HK-2 (cell line): ENCODE measurements around the gene SEC63.
"Not testable (repeated sequence)": the region's sequence is repeated elsewhere in the genome, so short reads cannot be mapped to it uniquely, and the experiment has no call there.

ENCODE experiments used
- DNase-seq: peaks from one replicate; pipeline ENCODE4 v3.0.0-alpha.2; 2018; ENCODE audit not compliant: unreplicated experiment

SEC63 gene

DNA sequence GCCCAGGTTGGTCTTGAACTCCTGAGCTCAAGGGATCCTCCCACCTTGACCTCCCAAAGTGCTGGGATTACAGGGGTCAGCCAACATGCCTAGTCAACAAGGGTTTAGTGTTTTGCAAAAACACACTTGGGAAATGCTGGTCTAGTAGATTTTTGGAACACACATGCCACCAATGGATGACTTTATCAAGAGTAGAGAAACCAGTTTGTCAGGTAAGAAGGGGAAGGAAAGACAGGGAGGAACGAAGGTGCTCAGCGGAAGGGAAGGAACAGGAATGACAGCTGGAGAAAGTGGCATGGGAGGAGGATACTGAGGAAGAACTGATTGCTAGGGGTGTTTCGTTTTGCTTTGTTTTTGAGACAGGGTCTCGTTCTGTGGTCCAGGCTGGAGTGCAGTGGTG lies 15.6 kb upstream of the SEC63 start:
- DNase-seq, result no peak

DNA sequence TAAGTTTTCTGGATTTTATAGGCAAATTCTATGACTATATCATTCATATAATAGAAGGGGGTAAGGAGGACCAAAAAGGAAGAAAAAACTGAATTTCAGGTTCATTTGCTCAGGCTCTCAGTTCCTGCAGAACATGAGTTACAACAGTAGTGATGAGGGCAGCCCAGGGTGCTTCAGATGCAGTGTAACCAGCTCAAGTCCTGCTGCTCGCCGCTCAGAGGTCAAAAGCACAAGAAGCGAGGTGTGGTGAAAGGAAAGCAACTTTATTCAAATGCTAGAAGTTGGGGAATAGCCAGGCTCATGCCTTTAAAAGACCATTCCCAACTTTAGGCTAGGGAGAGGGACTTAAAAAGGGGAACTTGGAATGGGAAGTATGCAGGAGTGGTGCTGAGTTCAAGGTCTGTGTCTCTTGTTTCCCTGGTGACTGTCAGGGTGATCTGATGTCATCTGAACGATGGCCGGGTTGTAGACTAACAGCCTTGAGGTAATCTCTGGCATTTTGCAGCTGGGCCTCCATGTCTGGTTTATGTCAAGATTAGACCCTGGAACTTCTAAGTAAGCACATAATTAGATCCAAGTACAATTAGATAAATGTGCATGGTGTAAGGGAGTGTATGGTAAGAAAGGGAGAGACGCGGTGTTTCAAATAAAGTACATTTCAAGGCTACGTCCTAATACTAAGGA lies 14.5 kb upstream of the SEC63 start:
- no peak for DNase-seq

DNA sequence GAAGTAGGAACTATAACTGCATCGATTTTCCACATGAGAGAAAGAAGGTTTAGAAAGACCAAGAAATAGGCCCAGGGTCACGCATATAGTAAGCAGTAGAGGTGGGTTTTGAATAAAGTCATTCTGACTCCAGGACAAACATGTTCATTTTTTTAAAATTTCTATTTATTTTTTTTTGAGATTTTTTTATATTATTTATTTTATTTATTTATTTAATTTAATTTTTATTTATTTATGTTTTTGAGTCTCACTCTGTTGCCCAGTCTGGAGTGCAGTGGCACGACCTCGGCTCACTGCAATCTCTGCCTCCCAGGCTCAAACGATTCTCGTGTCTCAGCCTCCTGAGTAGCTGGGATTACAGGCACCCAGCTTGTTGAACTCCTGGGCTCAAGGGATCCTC lies 13.2 kb upstream of the SEC63 start:
- DNase-seq, result no peak

DNA sequence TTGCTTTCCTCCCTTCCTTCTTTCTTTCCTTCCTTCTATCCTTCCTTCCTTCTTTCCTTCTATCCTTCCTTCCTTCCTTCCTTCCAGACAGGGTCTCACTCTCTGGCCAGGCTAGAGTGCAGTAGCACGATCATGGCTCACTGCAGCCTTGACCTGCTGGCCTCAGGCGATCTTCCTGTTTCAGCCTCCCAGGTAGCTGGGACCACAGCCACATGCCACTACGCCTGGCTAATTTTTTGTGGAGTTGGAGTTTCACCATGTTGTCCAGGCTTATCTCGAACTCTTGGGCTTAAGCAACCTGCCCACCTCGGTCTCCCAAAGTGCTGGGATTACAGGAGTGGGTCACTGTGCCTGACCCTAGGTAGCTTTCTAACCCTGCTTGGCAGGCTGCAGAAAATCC lies 12.2 kb upstream of the SEC63 start:
- no peak for DNase-seq

DNA sequence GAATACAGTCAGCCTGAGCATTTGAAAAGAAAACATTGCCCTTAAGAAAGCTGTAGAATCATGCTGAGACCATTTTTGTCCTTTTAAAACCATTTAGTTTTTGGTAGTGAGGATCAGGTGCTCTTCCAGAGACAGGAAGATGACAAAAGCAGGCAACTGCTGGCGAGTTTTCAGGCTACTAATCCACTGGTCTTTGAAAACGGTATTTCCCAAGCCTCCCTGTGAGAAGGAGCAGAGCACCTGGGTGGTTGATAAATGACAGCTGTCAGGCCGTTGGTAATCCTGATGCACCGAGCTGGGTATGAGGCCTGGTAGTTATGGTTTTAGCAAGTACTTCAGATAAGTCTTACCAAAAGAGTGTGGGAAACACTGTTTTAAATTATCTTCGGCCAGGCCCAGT lies 10.1 kb upstream of the SEC63 start:
- no peak for DNase-seq

DNA sequence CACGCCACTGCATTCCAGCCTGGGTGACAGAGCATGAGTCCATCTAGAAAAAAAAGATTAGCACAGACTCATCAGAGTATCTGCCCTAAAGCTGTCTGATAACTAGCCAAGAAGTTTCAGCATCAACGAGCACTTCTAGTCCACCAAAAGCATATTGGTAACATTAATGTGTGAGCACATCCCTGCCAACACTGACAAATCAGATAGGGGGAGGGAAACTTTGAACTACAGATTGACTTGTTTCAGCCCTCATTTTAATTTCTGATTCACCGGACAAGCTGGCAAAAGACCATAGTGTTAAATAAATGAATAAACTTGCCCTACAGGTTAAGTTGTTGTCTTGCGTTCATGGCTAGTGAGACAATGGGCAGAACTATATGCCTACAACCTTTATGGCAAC lies 7.7 kb upstream of the SEC63 start:
- DNase-seq, result no peak

DNA sequence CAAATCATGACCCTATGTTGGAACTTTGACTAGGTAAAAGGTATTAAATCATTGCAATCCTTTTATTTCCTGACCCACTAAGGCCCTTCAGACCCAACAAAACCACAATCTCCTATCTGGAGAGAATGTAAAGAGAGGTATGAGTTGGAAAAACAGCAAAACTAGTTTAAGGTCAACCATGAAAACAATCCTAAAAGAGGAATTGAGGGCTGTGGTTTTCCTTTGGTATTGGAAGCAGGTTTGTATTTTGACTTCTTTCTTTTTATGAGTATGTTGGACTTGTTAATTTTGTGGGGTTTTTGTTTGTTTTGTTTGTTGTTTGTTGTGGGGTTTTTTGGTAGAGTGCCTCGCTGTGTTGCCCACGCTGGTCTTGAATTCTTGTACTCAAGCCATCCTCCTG lies 4.7 kb upstream of the SEC63 start:
- DNase-seq, result no peak

DNA sequence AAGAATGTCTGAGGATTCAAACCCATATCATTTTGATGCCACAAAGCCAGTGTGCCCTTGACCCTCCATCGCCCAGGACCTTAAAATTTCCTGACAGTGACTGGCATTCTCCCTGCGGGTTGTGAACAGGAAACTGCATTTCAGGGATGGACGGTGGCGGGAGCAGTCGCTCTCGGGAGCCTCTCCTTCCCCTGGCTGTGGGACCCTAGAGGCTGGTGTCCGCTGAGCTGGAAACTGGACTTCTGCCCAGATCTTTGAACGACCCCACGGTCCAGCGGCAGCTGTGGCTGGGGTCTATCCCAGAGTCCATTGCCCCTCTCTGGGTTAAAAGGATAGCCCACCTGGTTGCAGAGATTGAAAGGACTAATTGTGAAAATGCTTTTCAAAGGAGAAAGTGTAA lies 1.4 kb upstream of the SEC63 start:
- no peak for DNase-seq

DNA sequence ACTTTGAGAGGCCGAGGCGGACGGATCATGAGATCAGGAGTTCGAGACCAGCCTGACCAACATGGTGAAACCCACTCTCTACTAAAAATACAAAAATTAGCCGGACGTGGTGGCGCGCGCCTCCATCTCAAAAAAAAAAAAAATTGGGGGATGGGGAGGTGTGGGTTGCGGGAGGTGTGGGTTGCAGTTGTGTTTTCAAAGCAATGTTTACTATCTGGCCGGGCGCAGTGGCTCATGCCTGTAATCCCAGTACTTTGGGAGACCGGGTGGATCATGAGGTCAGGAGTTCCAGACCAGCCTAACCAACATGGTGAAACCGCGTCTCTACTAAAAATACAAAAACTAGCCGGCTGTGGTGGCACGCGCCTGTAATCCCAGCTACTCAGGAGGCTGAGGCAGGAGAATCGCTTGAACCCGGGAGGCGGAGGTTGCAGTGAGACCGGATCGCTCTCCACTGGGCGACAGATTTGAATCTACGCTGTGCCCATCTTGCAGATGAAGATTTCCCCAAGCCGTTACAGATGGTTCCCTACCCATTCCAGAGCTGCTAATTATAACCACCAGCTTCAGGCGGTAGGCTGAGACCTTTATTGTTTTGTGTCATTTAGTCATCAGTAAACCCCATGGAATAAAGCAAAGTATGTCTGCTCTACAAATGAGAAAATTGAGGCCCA lies 818 bp upstream of the SEC63 start:
- DNase-seq, result not testable (repeated sequence)

DNA sequence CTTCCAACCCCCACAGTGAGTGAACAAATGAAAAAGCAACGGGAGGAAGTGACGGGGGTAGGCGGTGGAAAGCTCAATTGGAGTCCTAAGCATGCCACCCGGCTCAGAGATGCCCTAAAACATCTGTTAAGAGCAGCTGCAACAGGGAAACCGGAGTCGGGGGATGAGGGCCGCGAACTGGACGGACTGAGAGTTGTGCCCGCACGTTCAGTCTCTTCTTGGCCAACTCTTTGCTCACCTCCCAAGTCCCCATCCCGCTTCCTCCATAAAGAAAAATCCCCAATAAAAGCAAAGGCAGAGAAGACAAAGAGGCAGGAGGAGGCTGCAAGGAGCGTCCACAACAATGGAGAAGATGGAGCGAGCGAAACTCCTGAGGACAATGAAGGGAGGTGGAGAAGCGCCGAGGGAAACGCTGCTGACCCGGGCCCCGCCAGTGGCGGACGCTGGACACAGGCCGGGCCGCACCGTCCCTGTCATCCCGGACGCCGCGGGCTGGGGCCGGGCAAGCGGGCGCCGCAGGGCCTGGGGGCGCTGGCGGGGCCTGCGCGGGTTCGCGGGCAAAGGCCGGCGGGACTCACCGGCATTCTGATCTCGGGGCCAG lies 600 bp downstream of the SEC63 start:
- DNase-seq, result peak; percentile 45

DNA sequence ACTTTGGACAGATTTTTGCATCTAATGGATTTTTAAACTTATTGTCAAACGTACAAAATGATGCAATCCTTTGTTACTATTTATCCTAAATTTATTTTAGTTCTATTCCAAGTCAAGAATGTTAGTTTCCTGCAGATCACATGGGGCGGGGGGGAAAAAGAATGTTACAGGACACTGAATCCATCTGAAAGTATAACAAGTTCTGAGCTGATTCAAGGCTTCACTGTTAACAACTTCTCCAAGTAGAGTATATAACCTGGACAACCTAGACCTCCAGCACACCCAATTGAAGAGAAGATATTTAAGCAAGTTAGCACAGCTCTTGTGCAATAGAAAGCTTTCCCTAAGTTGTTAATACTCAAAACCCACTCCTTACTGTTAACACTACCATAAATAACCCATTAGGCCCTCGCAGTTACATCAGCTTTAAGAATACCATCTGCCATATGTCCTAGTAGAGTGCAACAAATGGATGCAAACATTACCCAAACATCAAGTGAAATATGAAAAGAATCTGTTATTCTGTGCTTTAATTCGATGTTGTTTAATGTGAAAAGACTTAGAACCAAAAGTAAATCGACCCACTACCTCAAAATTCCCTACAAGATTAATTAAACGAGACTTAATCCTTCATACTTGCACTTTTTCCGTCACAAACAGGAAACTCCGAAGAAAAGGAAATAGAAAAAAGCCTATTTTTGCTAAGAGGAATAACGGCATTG lies 1.3 kb downstream of the SEC63 start:
- no peak for DNase-seq

DNA sequence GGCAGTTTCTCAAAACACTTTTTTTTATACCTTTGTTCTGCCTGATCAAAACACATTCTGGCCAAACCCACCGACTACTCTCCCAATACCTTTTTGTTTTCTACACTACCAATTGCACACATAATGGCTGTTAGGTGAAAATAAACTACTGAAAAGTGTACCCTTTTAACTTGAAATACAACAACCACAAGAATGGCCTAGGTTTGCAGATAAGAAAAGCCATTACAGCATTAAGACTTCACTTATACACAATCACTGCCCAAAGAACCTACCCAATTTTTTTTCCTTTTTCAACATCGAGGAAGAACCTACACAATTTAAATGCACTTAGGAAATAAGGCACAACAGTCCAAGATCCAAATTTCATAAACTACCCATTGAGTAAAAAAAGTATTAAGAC lies 1.8 kb downstream of the SEC63 start:
- DNase-seq, result no peak

DNA sequence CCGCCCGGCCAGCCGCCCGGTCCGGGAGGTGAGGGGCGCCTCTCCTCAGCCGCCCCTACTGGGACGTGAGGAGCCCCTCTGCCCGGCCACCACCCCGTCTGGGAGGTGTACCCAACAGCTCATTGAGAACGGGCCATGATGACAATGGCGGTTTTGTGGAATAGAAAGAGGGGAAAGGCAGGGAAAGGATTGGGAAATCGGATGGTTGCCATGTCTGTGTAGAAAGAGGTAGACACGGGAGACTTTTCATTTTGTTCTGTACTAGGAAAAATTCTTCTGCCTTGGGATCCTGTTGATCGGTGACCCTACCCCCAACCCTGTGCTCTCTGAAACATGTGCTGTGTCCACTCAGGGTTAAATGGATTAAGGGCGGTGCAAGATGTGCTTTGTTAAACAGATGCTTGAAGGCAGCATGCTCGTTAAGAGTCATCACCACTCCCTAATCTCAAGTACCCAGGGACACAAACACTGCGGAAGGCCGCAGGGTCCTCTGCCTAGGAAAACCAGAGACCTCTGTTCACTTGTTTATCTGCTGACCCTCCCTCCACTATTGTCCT lies 4.1 kb downstream of the SEC63 start:
- not testable (repeated sequence) for DNase-seq

DNA sequence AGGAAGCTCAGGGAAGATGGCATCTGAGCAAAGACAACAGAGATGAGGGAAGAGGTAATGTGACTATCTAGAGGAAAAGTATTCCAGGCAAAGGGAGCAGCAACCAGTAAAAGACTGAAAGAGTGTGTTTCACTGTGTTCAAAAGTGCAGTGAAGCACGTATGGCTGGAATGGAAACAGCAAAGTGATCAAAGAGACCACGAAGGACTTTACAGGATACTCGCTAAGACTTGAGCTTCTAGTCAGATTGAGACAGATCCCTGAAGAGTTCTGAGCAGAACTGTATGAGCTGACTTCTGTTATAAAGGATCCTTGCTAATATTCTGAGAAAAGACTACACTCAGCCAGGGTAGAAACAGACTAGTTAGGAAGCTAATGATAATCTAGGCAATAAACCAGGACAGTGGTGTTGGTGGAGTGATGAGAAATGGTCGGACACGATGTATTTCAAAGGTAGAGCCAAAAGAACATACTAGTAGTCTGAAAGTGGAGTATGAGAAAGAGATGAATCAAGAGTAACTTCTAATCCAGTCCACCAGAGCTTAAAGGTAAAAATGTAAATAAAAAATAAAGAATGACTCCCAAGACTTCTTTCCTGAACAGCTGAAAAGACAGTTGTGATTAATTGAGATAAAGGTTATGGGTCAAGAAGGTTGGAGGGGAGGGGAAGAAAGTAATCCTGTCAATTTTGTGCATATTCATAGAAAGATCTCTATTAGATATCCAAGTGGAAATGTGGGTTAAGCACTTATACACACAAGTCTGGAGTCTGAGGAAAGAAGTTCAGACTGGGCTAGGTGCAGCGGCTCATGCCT lies 14.2 kb downstream of the SEC63 start:
- DNase-seq, result no peak

DNA sequence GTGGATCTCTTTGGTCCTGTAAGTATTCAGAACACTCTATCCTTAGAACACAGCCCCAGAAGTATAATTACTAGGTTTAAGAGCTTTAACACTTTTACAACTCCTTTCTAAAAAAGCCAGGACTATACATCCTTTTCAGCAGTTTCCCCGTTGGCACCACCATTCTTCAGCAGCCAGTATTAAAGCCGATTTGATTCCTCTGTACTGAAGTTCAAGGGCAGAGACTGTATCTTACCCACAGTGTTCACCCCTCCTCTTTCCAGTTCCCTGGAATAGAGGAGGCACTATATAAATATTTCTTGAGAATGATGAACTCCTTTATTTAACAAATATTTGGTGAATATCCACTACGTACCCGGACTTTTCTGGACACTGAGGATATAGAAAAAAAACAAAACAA lies 15.9 kb downstream of the SEC63 start:
- no peak for DNase-seq

DNA sequence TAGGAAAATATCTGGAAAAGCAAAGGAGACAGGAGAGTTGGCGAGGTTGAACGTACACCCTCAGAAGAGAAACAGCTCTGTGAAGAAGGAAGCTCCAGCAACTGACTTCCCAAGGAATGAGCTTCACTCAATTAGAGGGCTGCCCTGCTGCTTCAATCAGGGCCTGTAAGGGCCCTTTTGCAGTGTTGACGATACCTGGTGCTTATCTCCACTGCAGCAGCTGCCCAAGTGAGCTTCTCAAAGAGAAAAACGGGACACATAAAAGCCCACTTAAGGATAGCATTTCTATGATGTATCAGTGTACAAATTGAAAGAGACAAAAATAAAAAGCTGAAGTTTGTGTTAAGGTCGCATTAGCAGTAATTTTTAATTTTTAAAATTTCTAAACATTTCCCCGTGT lies 16.4 kb downstream of the SEC63 start:
- no peak for DNase-seq

DNA sequence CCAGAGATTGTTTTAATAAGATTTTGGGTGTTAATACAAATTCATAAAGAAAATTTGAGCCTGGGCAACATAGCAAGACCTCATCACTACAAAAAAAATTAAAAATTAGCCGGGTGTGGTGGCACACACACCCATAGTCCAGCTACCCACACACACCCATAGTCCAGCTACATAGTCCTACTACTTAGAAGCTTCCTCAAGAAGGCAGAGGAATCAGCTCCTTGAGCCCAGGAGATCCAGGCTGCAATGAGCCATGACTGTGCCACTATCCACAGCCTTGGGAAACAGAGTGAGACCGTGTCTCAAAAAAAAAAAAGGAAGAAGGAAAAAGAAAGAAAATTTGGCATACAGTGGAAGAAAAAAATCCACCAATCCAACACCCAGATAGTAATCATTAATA lies 16.8 kb downstream of the SEC63 start:
- DNase-seq, result no peak

DNA sequence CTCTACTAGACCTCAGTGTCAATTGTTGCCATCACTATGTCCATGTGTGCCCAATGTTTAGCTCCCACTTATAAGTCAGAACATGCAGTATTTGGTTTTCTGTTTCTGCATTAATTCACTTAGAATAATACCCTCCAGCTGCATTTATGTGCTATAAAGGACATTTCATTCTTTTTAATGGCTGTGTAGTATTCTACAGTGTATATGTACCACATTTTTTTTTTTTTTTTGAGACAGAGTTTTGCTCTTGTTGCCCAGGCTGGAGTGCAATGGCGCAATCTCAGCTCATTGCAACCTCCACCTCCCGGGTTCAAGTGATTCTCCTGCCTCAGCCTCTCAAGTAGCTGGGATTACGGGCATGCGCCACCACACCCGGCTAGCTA lies 21.1 kb downstream of the SEC63 start:
- DNase-seq, result not testable (repeated sequence)

DNA sequence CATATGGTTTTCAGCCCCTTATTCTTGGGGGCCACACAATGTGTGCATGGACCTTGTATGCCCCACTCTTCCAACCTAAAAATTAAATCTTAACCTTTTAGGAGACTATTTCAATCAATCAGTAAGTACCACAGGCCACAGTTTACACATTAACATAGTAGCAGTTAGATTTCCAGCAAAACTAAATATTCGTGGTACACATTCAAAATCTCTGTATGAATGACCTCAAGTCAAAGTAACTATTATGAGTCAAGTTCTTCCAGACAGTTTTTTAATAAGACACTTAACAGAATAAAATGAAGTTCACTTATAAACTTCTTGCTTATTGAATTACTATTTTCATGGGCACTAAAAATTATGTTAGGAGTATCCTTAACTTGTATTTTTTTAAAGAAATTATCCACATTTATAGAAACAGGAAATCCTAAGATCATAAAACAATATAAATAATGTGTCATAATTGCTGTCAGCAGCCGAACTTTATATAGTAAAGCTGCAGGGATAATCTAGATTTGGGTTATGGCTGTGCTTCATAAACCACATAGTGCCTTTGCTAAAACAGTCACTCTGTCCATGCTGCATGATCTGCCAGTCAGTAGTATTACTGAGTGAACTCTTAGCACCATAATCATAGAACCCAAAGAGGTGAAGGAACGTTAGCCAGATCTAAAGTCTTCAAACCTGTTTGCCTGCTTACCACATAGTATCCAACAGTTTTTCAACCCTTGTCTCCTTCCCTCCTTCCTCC lies 21.7 kb downstream of the SEC63 start:
- DNase-seq, result no peak

DNA sequence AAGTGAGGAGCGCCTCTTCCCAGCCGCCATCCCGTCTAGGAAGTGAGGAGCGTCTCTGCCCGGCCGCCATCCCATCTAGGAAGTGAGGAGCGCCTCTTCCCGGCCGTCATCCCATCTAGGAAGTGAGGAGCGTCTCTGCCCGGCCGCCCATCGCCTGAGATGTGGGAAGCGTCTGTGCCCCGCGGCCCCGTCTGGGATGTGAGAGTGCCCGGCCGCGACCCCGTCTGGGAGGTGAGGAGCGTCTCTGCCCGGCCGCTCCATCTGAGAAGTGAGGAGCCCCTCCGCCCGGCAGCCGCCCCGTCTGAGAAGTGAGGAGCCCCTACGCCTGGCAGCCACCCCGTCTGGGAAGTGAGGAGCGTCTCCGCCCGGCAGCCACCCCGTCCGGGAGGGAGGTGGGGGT lies 23.8 kb downstream of the SEC63 start:
- DNase-seq, result not testable (repeated sequence)

DNA sequence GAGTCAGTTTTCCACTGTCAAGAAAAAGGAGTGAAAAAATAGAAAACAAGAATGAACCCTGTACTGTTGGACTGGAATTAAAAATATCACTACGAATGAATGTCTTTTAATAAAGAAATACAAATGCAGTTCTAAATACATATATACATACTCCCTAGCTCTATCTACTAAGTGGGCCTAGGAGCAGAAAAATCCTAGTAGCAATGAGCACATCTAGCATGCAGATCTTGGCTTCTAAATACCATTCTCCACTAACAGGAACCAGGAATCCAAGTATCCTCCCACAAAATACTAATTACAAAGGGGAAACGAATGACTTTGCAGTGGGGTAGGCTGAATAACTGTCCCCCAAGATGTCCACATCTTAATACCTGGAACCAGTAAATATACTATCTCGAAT lies 25.4 kb downstream of the SEC63 start:
- DNase-seq, result no peak
